Endothelial cell of umbilical vein (primary cell): ENCODE measurements around the gene SAMD4A. TPM values are rescaled to one million over a fixed set of nuclear protein-coding genes. Genes with fewer than 3 reads are reported as not detected.

Experiments
- BruUV-seq: library from RNA; stranded (reverse); fragments of 400-500 nt; replicated peaks from 2 replicates; lab custom pipeline; 2021; lab: Mats Ljungman, UMichigan
- CTCF ChIA-PET: fragments of 300-600, 350-600 bp; sonication (Branson Sonifier 250); formaldehyde crosslinking; loops from one replicate; lab custom pipeline; 2021; ENCODE audit warnings: antibody characterized with exemption, inconsistent platforms; lab: Charles Lee
- POLR2A ChIA-PET: fragments of 300-600, 350-600 bp; sonication (Branson Sonifier 250); formaldehyde crosslinking; loops from one replicate; lab custom pipeline; 2021; ENCODE audit warnings: antibody characterized with exemption, inconsistent platforms; lab: Charles Lee
- DNase-seq: peaks from one replicate; pipeline ENCODE4 v3.0.0-alpha.2; 2011; ENCODE audit warnings: low read depth, low spot score
- FAIRE-seq: peaks from 2 replicates; lab custom pipeline; 2011; peaks lifted over from hg19 to GRCh38; lab: Jason Lieb, UNC
- H2AFZ ChIP-seq: 2 replicates; pipeline ENCODE4 v1.6.0; 2012; ENCODE audit warnings: low read depth, low read length, control low read depth, inconsistent platforms
- H3K27ac ChIP-seq: 2 replicates; pipeline ENCODE4 v1.5.1; 2011; ENCODE audit warnings: low read depth, mild to moderate bottlenecking, control low read depth, low read length, moderate library complexity; ENCODE audit not compliant: insufficient read depth
- H3K27me3 ChIP-seq, 2 experiments: 2 replicates each; pipeline versions ENCODE4 v1.6.0 to v1.6.1; 2011; ENCODE audit warnings: low read length in 2 of 2, mixed read lengths in 1 of 2; ENCODE audit not compliant: control insufficient read depth in 2 of 2, insufficient read depth in 2 of 2
- H3K36me3 ChIP-seq, 2 experiments: 2 replicates in 1 of 2; 3 replicates in 1 of 2; pipeline ENCODE4 v1.5.1; 2011; ENCODE audit warnings: low read length in 2 of 2, mild to moderate bottlenecking in 1 of 2, moderate library complexity in 1 of 2; ENCODE audit not compliant: control insufficient read depth in 2 of 2, insufficient read depth in 2 of 2; ENCODE audit errors: extremely low read depth in 1 of 2
- H3K4me1 ChIP-seq: 3 replicates; pipeline ENCODE4 v1.5.1; 2011; ENCODE audit warnings: mild to moderate bottlenecking, low read length; ENCODE audit not compliant: control insufficient read depth, insufficient read depth; ENCODE audit errors: extremely low read depth
- H3K4me2 ChIP-seq: 2 replicates; pipeline ENCODE4 v1.6.1; 2011; ENCODE audit warnings: low read length, control low read depth, mixed read lengths; ENCODE audit not compliant: insufficient read depth
- H3K4me3 ChIP-seq, 3 experiments: fragments of 200-600 bp in 1 of 3; sonication (generic), shearing (Covaris generic) in 1 of 3; replicated peaks in 1 of 3; 2 replicates each; pipeline ENCODE4 v1.5.1; 2011 to 2016; ENCODE audit warnings: control low read depth in 3 of 3, low read length in 3 of 3, mild to moderate bottlenecking in 2 of 3, inconsistent platforms in 1 of 3, low read depth in 1 of 3, moderate library complexity in 1 of 3; ENCODE audit not compliant: insufficient read depth in 1 of 3
- H3K79me2 ChIP-seq: 2 replicates; pipeline ENCODE4 v1.6.0; 2012; ENCODE audit warnings: low read length, inconsistent platforms; ENCODE audit not compliant: control insufficient read depth, insufficient read depth
- H3K9ac ChIP-seq: replicated peaks from 2 replicates; pipeline ENCODE3; 2011; ENCODE audit warnings: low read length, control low read depth; ENCODE audit not compliant: insufficient read depth; ENCODE audit errors: extremely low read depth
- H3K9me1 ChIP-seq: replicated peaks from 3 replicates; pipeline ENCODE4 v1.6.0; 2011; ENCODE audit warnings: mild to moderate bottlenecking, low read length; ENCODE audit not compliant: control insufficient read depth, insufficient read depth; ENCODE audit errors: extremely low read depth
- H3K9me3 ChIP-seq: replicated peaks from 2 replicates; pipeline ENCODE4 v1.5.1; 2012; ENCODE audit warnings: low read length, inconsistent platforms; ENCODE audit not compliant: control insufficient read depth, insufficient read depth
- H4K20me1 ChIP-seq: replicated peaks from 2 replicates; pipeline ENCODE3; 2011; ENCODE audit warnings: mild to moderate bottlenecking, low read length; ENCODE audit not compliant: control insufficient read depth, insufficient read depth; ENCODE audit errors: extremely low read depth
- GATA2 ChIP-seq: IDR thresholded peaks from 2 replicates; pipeline ENCODE4 v1.7.0; 2011; ENCODE audit warnings: low read depth, mild to moderate bottlenecking, moderate library complexity, mixed read lengths, low read length; ENCODE audit not compliant: insufficient read length, insufficient read depth
- JUN ChIP-seq: IDR thresholded peaks from 2 replicates; pipeline ENCODE4 v1.6.1; 2011; ENCODE audit warnings: borderline replicate concordance, low read depth; ENCODE audit not compliant: insufficient read length, insufficient read depth
- POLR2A ChIP-seq: IDR thresholded peaks from 2 replicates; pipeline ENCODE4 v1.6.1; 2012; ENCODE audit warnings: low read depth, mild to moderate bottlenecking, control low read depth, low read length
- dilution Hi-C: fragments of 300-500 bp; cut with MboI; formaldehyde crosslinking; loops from one replicate; pipeline ENCODE4 v1.15.0; 2019; ENCODE audit warnings: low sequenced_read_pairs; ENCODE audit not compliant: extremely low pct_ligation_motif_present
- intact Hi-C: fragments of 100-400 bp; cut with micrococcal nuclease; formaldehyde crosslinking; loops from one replicate; pipeline ENCODE4 v1.10.0; 2022
- polyA plus RNA-seq, 4 experiments: library from polyadenylated mRNA; depleted of rRNA in 3 of 4; stranded (reverse) in 3 of 4; unstranded in 1 of 4; fragments of >200 nt; gene quantifications; 2 replicates each; pipeline versions ENCODE4 v1.2.1 to v1.2.3, GENCODE V29; 2011 to 2012; ENCODE audit warnings: missing spikeins in 1 of 4
- total RNA-seq: library from RNA; stranded (reverse); gene quantifications from 2 replicates; pipeline ENCODE4 v1.2.3, GENCODE V29; 2021
- TF ChIP-seq, protein P1 (sequence below): IDR thresholded peaks from 2 replicates; pipeline ENCODE4 v1.6.1; 2011; ENCODE audit not compliant: insufficient read depth, insufficient read length
- TF ChIP-seq, protein P2 (sequence below), 2 donors: IDR thresholded peaks; 1 replicate in 1 of 2; 2 replicates in 1 of 2; pipeline ENCODE4 v1.5.1; 2011; ENCODE audit warnings: low read length in 2 of 2, mild to moderate bottlenecking in 2 of 2, moderate library complexity in 2 of 2, control low read depth in 1 of 2, inconsistent platforms in 1 of 2, low read depth in 1 of 2; ENCODE audit not compliant: insufficient read depth in 1 of 2; ENCODE audit errors: extremely low read depth in 1 of 2

SAMD4A gene
- total and polyA plus RNA-seq, 2 donors (not counting 3 experiments of a cell fraction or from before 2014, with no cell fraction given): 37.7 to 95.3 TPM

DNA sequence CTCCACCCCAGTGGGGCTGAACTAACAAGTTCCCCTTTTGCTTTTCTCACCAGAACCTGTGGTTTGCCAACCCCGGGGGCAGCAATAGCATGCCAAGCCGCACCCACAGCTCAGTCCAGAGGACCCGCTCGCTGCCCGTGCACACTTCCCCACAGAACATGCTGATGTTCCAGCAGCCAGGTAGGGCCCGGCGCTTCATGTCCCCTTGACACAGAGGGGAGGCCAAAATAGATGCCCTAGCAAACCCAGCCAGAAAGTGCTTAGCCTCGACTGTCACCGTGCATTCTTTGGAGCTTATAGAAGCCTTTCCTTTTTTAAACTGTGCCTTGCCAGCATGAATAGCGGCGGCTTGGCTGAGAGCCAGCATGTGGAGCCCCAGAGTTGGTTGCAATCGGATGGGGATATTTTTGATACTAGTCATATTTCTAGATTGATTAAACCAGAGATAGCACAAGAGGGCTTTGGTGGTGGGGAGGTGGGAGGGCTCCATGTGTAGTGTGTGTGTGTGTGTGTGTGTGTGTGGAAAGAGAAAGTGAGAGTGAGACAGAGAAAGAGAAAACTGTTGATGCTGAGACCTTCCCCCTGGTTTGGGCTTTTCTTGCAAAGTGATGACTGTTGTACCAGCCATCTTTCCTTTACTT is 209.6 kb downstream of the SAMD4A start:
- H3K27ac ChIP-seq: no peak overlapping the region
- intact Hi-C loops (no loop called here), dilution Hi-C loops (no loop called here)
- no peaks in the 10 kb centered on the region for H4K20me1 ChIP-seq
- H3K36me3 ChIP-seq: peaks cover 10 to 32% of the 10 kb centered on the region in 2 experiments
- no peak overlapping the region for H3K9ac ChIP-seq
- no peaks in the 10 kb centered on the region for H3K27me3 ChIP-seq
- no peaks in the 10 kb centered on the region for H3K9me1 ChIP-seq
- peaks cover 28% of the 10 kb centered on the region for H3K4me1 ChIP-seq
- no peak overlapping the region for H3K4me2 ChIP-seq
- no peak overlapping the region for H2AFZ ChIP-seq
- DNase-seq (no peak), FAIRE-seq (peak; percentile 49)
- H3K79me2 ChIP-seq: no peaks in the 10 kb centered on the region
- H3K9me3 ChIP-seq: no peaks in the 10 kb centered on the region
- ChIA-PET POLR2A (no interaction called here), CTCF (interaction anchor here (1.3 to 6.4 kb wide), 4 partner anchors 17 to 226 kb away, joined by 3 to 286 read pairs (median 8); partner anchors contain the start of gene SAMD4A)
- no TSS peak for BruUV-seq
- no peak overlapping the region for H3K4me3 ChIP-seq
- TF ChIP-seq, protein P1, sequence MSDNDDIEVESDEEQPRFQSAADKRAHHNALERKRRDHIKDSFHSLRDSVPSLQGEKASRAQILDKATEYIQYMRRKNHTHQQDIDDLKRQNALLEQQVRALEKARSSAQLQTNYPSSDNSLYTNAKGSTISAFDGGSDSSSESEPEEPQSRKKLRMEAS: no peak
- TF ChIP-seq, protein P2, sequence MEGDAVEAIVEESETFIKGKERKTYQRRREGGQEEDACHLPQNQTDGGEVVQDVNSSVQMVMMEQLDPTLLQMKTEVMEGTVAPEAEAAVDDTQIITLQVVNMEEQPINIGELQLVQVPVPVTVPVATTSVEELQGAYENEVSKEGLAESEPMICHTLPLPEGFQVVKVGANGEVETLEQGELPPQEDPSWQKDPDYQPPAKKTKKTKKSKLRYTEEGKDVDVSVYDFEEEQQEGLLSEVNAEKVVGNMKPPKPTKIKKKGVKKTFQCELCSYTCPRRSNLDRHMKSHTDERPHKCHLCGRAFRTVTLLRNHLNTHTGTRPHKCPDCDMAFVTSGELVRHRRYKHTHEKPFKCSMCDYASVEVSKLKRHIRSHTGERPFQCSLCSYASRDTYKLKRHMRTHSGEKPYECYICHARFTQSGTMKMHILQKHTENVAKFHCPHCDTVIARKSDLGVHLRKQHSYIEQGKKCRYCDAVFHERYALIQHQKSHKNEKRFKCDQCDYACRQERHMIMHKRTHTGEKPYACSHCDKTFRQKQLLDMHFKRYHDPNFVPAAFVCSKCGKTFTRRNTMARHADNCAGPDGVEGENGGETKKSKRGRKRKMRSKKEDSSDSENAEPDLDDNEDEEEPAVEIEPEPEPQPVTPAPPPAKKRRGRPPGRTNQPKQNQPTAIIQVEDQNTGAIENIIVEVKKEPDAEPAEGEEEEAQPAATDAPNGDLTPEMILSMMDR (IDR thresholded peaks at IDR 0.05; ENCODE audit: extremely low read depth in 1 of 2, insufficient read depth in 1 of 2, low read depth in 1 of 2, low read length in 2 of 2): no peak
- no peak for TF ChIP-seq POLR2A
- TF ChIP-seq GATA2: no peak
- no peak for TF ChIP-seq JUN
